Measurements from ENCODE around the gene ZBTB7A.

Gene ZBTB7A

GRCh38 chr19:4046946-4047683 is 19.6 kb downstream of the ZBTB7A start:
- no peak for DNase-seq (ENCODE audit: low read depth)
- no peak for TF ChIP-seq CTCF (conservative IDR thresholded peaks at IDR 0.05; ENCODE audit: control insufficient read depth, insufficient read depth, low read depth, low read length)
- H3K4me3 ChIP-seq (ENCODE audit: control insufficient read depth, low read depth, low read length), result no peak overlapping the region

- no peak overlapping the region for H3K4me3 ChIP-seq (ENCODE audit: control insufficient read depth, low read depth, low read length)
- no peak for DNase-seq (ENCODE audit: low read depth)
- TF ChIP-seq CTCF (conservative IDR thresholded peaks at IDR 0.05; ENCODE audit: control insufficient read depth, insufficient read depth, low read depth, low read length), result no peak
These were observed 20.4 kb downstream of the ZBTB7A start for GRCh38 chr19:4046362-4046691.

- H3K4me3 ChIP-seq (ENCODE audit: control insufficient read depth, low read depth, low read length), result no peak overlapping the region
- TF ChIP-seq CTCF (conservative IDR thresholded peaks at IDR 0.05; ENCODE audit: control insufficient read depth, insufficient read depth, low read depth, low read length), result no peak
- DNase-seq (ENCODE audit: low read depth), result no peak
These were observed 20.9 kb downstream of the ZBTB7A start for GRCh38 chr19:4045597-4046361.

- no peak for TF ChIP-seq CTCF (conservative IDR thresholded peaks at IDR 0.05; ENCODE audit: control insufficient read depth, insufficient read depth, low read depth, low read length)
- no peak overlapping the region for H3K4me3 ChIP-seq (ENCODE audit: control insufficient read depth, low read depth, low read length)
- DNase-seq (ENCODE audit: low read depth), result no peak
These were observed 21.7 kb downstream of the ZBTB7A start for GRCh38 chr19:4044990-4045465.

- TF ChIP-seq CTCF (conservative IDR thresholded peaks at IDR 0.05; ENCODE audit: control insufficient read depth, insufficient read depth, low read depth, low read length), result no peak
- no peak for DNase-seq (ENCODE audit: low read depth)
These were observed 22.6 kb downstream of the ZBTB7A start for GRCh38 chr19:4043966-4044715.

GRCh38 chr19:4043401-4043800 is 23.3 kb downstream of the ZBTB7A start:
- no peak overlapping the region for H3K4me3 ChIP-seq (ENCODE audit: control insufficient read depth, low read depth, low read length)
- no peak for TF ChIP-seq CTCF (conservative IDR thresholded peaks at IDR 0.05; ENCODE audit: control insufficient read depth, insufficient read depth, low read depth, low read length)
- no peak for DNase-seq (ENCODE audit: low read depth)

More at GRCh38 chr19:4043966-4044715, 22.6 kb downstream of the ZBTB7A start:
- H3K4me3 ChIP-seq (ENCODE audit: control insufficient read depth, low read depth, low read length), result no peak overlapping the region
